Skeletal muscle cell (primary cell): ENCODE data around the gene RMRP.

Source experiments
- DNase-seq: peaks from one replicate; pipeline ENCODE4 v3.0.0-alpha.2; 2010; ENCODE audit warnings: low read depth
- H3K4me3 ChIP-seq: 2 replicates; pipeline ENCODE4 v1.5.1; 2011; ENCODE audit warnings: low read depth, mild to moderate bottlenecking, control low read depth, low read length, moderate library complexity

RMRP gene

GRCh38 chr9:35669331-35670145, 11.7 kb upstream of the RMRP start:
- peak; percentile 57 for DNase-seq
- no peak overlapping the region for H3K4me3 ChIP-seq

DNA sequence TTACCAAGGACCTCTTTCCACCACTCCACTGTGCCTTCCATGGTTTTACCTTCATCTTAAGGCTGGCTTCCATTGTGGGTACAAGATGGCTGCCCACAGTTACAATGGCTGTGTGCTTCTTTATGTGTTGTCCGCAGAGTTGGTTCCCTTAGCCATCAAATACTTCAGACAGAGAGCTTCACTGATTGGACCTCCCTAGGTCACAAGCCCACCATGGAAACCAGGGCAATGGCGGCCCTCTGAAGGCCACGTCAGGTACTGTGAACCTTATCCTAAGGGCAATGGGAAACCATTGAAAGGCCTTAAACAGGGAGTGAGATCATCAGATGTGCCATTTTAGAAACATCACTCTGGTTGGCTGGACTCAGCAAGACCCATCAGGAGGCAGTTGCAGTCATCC, 10.1 kb upstream of the RMRP start:
- H3K4me3 ChIP-seq = no peak overlapping the region
- no peak for DNase-seq

DNA sequence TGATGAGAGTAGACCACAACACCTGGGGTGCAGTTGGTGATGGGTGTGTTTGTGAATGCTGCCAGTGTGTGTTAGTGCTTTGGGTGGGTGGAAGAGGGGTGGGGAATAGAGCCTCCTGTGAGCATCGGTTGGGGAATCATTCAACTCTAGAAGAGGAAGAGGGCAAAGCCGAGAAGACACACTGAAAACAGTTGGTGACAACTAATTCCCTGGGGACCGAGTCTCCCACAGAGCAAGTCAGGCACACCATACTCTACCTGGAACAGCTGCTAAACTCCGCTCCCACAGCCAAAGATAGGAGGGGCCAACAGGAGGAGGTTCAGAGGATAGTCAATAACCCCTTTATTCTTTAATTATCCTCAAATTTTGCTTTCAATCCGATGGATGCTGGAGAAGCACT, 8.7 kb upstream of the RMRP start:
- no peak overlapping the region for H3K4me3 ChIP-seq
- no peak for DNase-seq

DNA sequence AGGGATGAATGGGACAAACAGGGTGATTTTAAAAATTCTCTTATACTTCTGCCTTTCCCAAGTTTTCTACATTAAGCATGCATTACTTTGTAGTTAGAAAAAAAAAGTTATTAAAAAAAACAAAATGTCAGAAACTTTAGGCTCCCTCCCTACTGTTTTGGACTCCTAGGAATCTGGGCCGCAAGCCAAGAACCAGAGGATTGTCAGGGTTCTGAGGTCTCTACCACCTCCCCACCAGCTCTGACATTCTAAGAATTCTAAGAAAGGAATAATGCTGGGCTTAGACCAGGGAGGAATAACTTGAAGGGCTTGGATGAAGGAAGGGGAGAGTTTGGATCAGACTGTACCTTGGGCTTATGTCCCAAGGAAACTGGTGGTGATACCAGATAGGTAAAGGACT, 8.2 kb upstream of the RMRP start:
- no peak overlapping the region for H3K4me3 ChIP-seq
- no peak for DNase-seq

- peak overlapping the region; percentile 51 for H3K4me3 ChIP-seq
- no peak for DNase-seq
Measured at GRCh38 chr9:35665471-35665818, 7.6 kb upstream of the RMRP start.

GRCh38 chr9:35664531-35665470, 7.0 kb upstream of the RMRP start, which contains the start of gene ARHGEF39:
TSS of gene ARHGEF39 (minus strand) at chr9:35665195. CDS start at chr9:35665169, 26 bp downstream.
- peak within 1 kb of the TSS; percentile 51 for H3K4me3 ChIP-seq
- DNase-seq = no peak

DNA sequence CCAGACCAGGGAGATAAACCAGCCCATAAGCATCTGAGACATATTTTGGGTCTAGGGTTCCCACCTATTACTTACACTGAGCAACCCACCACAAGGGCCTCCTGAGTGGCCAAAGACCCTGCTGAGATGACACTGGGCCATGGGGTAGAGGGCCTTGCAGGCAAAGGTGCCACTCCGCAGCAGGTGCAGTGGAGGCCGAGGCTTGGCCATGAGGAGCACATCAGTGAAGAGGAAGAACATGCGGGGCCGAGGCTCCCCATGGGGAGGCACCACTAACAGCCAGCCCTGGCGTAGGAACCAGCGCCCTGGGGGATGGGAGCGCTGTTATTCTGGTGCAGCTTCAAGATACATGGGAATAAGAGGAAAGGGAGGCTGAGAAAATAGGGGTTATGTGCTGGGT, 4.6 kb upstream of the RMRP start:
- DNase-seq = no peak
- no peak overlapping the region for H3K4me3 ChIP-seq

DNA sequence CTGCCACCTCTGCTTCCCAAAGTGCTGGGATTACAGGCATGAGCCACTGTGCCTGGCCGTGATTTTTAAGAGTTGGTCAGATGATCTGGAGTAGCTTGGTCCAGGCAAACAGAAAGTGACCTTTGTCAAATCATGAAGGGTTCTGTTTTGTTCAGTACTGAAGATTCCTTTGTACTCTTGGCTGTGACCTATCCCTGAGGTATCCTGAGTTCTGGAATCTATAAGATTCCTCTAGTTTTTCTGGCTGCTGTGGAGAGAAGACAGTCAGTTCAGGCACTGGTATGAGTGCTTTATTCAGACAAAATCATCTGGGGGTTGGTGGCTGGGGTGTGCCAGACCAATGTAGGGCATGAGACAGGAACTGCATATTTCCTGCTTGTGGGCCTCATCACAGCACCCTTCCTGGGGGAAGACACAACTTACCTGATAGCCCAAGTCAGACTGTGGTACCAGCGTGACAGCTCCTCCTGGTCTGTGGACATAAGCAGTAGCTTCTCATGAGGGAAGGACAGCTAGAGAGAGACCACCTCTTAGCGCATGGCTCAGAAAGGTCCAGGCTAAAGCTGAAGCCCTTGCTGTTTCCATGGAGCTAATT, 4.0 kb upstream of the RMRP start:
- no peak for DNase-seq
- no peak overlapping the region for H3K4me3 ChIP-seq

GRCh38 chr9:35660966-35661415, 3.2 kb upstream of the RMRP start:
- no peak overlapping the region for H3K4me3 ChIP-seq
- no peak for DNase-seq

GRCh38 chr9:35659340-35659739, 1.5 kb upstream of the RMRP start:
- DNase-seq = peak; percentile 53
- H3K4me3 ChIP-seq = peak overlapping the region; percentile 79

DNA sequence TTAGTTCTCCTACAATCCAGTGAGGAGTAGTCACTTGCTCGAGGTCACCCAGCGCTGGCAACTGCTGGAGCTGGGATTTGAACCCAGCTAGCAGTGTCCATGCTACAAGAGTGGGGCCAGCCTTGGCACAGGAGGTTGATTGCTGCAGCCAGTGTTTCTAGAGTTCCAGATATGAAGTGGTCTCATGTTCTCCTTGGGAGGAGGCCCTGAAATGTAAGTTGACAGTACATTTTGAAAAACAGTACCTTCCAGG, 1.1 kb upstream of the RMRP start:
- no peak for DNase-seq
- H3K4me3 ChIP-seq = peak overlapping the region; percentile 79

DNA sequence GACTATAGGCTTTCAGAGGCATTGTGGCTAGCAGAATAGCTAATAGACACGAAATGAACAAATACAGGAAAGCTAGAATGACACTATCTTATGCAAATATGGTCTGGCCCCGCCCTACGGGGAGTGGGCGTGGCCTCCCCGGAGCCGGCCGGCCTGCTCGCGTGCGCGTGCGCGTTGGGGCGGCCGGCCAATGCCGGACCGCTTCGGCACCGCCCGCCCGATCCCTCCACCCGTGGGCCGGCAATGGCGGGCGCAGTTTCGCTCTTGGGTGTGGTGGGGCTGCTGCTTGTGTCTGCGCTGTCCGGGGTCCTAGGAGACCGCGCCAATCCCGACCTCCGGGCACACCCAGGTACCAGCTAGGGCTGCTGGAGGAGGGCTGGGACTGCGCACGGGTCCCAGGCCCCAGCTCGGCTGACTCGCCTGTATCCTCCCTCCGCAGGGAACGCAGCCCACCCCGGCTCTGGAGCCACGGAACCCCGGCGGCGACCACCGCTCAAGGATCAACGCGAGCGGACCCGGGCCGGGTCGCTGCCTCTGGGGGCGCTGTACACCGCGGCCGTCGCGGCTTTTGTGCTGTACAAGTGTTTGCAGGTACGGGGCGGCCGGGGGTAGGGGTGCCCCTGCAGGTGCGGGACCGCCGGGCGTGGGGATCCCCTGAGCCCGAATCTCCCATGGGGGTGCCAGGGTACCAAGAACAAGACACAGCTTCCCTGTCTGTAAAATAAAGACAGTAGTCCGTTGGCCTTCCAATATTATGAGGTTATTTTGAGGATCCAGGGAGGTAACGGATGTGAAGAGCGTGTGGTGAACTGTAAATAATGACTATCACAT, 533 bp upstream of the RMRP start, which contains the start of gene CCDC107:
Gene CCDC107, plus strand, starts transcription at position 156 of the 831 bp plus-strand sequence. Its CDS starts 88 bp downstream, at position 244.
- H3K4me3 ChIP-seq = peak within 1 kb of the TSS; percentile 79
- DNase-seq = no peak

- DNase-seq = no peak
- peak overlapping the region; percentile 44 for H3K4me3 ChIP-seq
Measured at GRCh38 chr9:35656831-35657545, 831 bp downstream of the RMRP start.

- no peak overlapping the region for H3K4me3 ChIP-seq
- DNase-seq = no peak
Measured at GRCh38 chr9:35656348-35656747, 1.5 kb downstream of the RMRP start.

- DNase-seq = no peak
- no peak overlapping the region for H3K4me3 ChIP-seq
Measured at GRCh38 chr9:35653611-35654010, 4.2 kb downstream of the RMRP start.

DNA sequence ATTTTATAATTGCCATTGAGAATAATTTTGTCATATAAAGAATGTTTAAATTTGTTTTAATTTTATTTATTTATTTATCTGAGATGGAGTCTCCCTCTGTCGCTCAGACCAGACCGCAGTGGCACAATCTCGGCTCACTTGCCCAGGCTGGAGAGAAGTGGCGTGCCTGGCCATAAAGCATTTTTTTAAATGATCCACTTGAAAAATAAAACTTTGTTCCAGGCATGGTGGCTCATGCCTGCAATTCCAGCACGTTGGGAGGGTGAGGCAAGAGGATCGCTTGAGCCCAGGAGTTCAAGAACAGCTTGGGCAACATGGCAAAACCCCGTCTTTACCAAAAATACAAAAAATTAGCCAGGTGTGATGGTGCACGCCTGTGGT, 5.0 kb downstream of the RMRP start:
- DNase-seq = no peak
- no peak overlapping the region for H3K4me3 ChIP-seq

DNA sequence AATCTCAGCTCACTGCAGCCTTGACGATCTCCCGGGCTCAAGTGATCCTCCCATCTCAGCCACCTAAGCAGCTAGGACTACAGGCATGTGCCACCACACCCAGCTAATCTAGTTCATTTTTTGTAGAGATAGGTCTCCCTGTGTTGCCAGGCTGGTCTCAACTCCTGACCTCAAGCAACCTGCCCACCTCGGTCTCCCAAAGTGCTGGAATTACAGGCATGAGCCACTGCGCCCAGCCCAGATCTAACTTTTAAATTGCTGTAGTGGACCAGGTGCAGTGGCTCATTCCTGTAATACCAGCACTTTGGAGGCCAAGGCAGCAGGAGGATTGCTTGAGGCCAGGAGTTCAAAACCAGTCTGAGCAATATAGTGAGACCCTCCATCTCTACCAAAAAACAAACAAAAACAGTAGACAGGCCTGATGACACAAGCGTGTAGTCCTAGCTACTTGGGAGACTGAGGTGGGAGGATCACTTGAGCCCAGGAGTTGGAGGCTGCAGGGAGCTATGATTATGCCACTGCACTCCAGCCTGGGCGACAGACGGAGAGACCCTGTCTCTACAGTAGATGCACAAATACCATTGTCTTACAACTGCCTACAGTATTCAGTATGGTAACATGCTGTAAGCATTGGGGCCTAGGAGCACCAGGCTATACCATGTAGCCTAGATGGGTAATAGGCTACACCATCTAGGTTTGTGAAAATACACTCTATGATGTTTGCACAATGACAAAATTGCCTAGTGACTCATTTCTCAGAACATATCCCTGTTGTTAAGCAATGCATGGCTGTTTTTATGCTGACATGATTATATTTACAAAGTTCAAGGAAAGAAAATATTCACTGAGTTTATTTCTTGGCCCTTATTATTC, 5.6 kb downstream of the RMRP start:
- no peak overlapping the region for H3K4me3 ChIP-seq
- peak; percentile 64 for DNase-seq
